HG03159 (cell line): ENCODE measurements around the gene SLX4IP.

Source experiments
- ATAC-seq: cut with Tn5 transposase; IDR thresholded peaks from one replicate; pipeline ENCODE4 v1.9.1; 2021; ENCODE audit warnings: mild to moderate bottlenecking, moderate library complexity; ENCODE audit not compliant: unreplicated experiment

Gene SLX4IP

DNA sequence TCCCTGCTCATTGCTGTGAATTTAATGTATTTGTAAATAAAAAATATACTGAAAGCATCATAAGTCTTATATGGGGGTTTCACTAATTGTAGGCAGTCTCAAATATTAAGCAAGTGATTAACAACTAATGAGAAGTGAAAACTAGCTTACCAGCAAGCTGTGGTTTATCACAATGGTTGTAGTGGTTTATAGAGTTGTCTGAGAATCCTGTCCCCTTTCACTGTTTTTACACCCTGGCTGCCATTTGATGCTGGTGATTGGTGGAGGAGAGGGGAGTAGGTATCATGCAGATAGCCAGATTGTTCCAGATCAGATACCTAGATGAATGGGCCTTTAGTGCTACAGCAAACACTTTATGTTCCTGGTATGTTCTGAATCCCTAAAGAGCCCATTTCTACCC lies 7.1 kb upstream of the SLX4IP start:
- peak; percentile 34 for ATAC-seq

DNA sequence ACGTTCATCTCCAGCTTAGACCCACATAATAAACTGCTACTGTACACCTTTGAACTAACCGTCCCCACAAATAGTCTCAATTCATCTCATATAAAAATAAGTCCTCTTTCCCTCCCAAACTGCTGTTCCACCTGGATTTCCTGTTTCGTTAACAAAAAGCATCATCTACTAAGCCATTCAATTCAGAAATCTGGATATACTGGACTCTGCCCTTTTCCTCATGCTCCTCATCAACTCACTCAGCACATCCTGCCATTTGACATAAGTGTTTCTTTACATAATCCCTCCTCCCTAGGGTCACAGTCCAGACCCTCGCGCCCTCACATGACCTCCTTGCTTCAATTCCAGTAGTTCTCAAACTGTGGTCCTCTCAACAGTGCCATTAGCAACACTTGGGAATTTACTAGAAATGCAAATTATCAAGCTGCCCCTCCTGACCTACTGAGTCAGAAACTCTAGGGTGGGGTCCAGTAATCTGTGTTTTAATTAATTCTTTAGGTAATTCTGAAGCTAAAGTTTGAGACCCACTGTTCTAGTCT lies 5.6 kb upstream of the SLX4IP start:
- ATAC-seq: no peak

- no peak for ATAC-seq
Measured at GRCh38 chr20:10430000-10430466, 5.1 kb upstream of the SLX4IP start.

GRCh38 chr20:10430704-10431103 lies 4.4 kb upstream of the SLX4IP start:
- no peak for ATAC-seq

- ATAC-seq: no peak
Measured at GRCh38 chr20:10432079-10432478, 3.0 kb upstream of the SLX4IP start.

DNA sequence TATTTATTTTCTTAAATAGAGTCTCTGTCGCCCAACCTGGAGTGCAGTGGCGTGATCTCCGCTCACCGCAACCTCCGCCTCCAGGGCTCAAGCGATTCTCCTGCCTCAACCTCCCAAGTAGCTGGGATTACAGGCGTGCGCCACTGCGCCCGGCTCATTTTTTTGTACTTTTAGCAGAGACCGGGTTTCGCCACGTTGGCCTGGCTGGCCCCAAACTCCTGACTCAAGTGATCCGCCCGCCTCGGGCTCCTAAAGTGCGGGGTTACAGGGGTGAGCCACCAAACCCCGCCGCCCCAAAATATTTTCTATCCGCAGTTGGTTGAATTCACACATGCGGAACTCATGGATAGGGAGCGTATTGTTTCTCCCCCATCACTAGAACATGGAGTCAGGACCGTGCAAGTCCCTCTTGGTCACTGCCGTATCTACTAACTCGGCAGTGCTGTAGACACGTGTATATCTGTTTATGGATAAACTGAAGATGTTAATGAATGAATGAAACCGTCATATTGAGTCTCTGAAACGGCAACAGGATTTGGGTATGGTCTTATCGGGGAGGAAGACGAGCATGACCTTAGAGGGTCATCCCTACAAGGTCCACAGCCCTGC lies 2.0 kb upstream of the SLX4IP start:
- peak; percentile 1 for ATAC-seq

DNA sequence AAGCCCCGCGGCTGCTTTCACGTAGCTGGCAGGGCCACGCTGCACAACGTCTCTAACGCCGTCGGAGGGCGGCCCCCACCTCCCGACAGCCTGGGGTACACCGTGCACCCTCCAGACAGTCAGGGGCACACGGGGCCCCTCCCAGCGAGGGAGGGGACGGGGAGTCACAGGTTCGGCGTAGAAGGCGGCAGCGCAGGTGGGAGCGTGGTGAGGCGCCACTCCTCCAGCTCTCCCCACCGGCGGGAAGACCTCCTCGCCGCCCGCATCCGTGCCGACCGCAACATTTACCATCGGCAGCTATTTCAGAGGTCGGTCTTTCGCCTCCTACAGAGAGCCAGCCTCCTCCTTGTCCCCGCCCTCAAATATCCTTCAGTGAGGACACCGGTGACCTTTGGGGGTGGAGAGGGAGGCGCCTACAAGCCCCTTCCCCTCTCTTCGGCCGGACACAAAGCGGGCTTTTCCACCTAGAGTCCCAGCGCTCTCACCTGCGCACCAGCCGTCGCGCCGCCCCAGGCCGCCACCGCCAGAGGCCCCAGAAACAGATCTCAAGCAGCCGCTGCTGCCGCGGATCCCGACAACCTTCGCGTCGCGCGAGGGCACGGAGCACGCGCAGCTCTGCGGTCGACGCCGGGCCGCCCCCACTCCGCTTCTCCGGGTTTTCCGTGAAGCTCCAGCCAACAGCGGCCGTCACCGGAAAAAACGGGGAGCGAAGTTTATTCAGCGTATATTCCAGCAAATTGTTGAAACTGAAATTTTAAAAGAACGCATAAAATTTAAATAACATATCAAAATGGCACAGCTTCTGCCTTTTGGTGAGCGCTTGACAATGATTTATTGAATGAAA lies 1.3 kb upstream of the SLX4IP start, which contains the start of gene MKKS:
Gene MKKS, minus strand, starts transcription at position 600 of the 844 bp plus-strand sequence. CDS start 20,708 bp downstream, outside the sequence.
- ATAC-seq: peak; percentile 60

GRCh38 chr20:10434467-10434831 lies 656 bp upstream of the SLX4IP start:
- peak; percentile 40 for ATAC-seq

- ATAC-seq: no peak
Measured at GRCh38 chr20:10436053-10436699, 1.1 kb downstream of the SLX4IP start.

DNA sequence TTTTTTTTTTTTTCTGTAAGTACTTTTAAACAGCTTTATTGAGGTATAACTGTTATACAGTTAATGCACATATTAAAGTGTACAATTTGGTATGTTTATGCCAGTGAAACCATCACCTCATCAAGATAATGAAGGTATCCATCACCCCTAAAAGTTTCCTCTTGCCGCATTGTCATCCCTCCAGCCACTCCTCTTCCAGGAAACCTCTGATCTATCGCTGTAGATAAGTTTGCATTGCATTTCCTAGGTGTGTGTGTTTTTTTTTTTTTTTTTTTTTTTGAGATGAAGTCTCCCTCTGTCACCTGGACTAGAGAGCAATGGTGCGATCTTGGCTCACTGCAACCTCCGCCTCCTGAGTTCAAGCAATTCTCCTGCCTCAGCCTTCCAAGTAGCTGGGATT lies 3.1 kb downstream of the SLX4IP start:
- ATAC-seq: no peak

DNA sequence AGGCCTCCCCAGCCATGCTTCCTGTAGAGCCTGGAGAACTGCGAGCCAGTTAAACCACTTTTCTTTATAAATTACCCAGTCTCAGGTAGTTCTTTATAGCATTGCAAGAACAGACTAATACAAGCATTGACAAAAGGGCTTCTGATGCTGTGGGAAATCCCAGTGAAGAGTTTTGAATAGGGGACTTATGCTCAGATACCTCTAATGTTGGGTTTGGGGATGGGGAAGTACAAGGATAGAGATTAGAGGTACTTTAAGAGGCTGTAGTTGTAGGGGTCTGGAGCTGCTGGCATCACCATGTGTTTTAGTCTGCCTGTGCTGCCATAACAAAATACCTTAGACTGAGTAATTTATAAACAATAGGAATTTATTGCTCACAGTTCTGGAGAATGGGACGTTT lies 8.8 kb downstream of the SLX4IP start:
- no peak for ATAC-seq

DNA sequence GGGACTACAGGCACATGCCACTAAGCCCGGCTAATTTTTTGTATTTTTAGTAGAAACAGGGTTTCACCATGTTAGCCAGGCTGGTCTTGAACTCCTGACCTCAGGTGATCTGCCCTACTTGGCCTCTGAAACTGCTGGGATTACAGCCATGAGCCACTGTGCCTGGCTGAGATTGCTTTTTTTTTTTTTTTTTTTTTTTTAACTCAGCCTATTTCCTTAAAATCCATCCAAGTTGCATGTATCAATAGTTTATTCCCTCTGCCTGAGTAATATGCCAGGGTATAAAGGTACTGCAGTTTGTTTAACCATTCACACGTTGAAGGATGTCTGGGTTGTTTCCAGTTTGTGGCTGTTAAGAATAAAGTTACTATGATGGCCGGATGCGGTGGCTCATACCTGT lies 10.7 kb downstream of the SLX4IP start:
- no peak for ATAC-seq

DNA sequence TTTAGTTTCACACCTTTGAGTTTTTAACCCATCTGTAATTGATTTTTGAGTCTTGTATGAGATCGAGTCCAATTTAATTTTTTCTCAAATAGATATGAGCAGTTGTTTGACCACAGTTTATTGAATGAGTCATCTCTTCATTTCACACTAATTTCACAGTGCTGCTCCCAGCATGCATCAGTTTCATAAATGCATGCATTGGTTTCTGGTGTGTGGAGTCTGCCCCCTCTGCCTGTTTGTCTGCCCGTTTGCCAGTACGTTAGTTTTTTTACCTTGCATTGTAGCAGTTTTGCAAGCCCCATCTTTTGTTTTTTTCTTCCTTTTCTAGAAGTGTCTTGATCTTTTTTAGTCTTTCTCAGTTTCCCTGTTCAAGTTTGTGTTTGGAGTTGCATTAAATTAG lies 11.9 kb downstream of the SLX4IP start:
- peak; percentile 99 for ATAC-seq

GRCh38 chr20:10448270-10449156 lies 13.4 kb downstream of the SLX4IP start:
- ATAC-seq: no peak

GRCh38 chr20:10449270-10449669 lies 14.2 kb downstream of the SLX4IP start:
- no peak for ATAC-seq

- peak; percentile 89 for ATAC-seq
Measured at GRCh38 chr20:10453241-10453640, 18.1 kb downstream of the SLX4IP start.

- ATAC-seq: no peak
Measured at GRCh38 chr20:10454151-10454750, 19.1 kb downstream of the SLX4IP start.

- no peak for ATAC-seq
Measured at GRCh38 chr20:10461495-10461894, 26.4 kb downstream of the SLX4IP start.

DNA sequence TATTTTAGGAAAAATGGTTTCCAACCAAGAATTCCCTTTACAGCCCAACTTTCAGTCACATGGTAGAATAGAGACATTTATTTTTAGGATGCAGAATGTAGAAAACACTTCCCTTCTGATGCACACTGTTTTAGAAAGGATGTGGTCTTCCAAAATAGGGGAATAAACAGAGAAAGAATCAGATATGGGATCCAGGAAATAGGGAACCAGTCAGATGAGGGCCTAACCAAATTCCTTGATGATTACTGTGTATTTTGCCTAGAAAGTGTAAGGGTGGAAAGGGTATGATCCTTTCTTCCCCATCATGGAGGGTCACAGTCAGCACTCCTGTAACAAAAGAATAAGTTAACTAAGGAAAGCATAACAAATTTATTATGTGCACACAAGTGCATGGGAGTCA lies 27.4 kb downstream of the SLX4IP start:
- ATAC-seq: no peak

DNA sequence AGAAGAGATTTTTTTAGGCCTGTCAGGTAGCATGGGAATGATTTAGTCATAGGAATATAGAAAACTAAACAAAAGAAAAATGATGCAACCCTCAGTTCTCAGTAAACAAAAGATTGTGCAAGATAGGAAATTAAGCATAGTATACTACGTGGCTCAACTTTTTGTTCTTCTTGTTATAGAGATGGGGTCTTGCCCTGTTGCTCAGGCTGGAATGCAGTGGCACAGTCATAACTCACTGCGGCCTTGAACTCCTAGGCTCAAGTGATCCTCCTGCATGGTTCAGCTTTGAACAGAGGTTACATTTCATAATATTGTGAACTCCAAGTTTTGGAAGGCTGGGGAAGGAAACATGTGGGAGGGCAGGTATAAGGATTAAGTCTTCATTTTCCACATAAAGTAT lies 28.5 kb downstream of the SLX4IP start:
- ATAC-seq: no peak
